Panc1 (cell line): ENCODE data around the gene ENTREP3. TPM values are rescaled to one million over a fixed set of nuclear protein-coding genes. Genes with fewer than 3 reads are reported as not detected.

Experiments used
- ATAC-seq: fragments of 200-7000 bp; cut with Tn5 transposase; 2 replicates; pipeline ENCODE4 v1.9.1; 2020; ENCODE audit warnings: mild to moderate bottlenecking, moderate library complexity
- BruUV-seq: library from RNA; stranded (reverse); fragments of 400-500 nt; replicated peaks from 2 replicates; lab custom pipeline; 2021; lab: Mats Ljungman, UMichigan
- CTCF ChIA-PET: fragments of 300-600 bp; sonication (Branson Sonifier 250); formaldehyde crosslinking; loops from one replicate; lab custom pipeline; 2022; ENCODE audit warnings: antibody characterized with exemption; lab: Charles Lee
- POLR2A ChIA-PET: fragments of 300-600 bp; sonication (Branson Sonifier 250); formaldehyde crosslinking; loops from one replicate; lab custom pipeline; 2022; ENCODE audit warnings: antibody characterized with exemption; lab: Charles Lee
- DNase-seq: peaks from one replicate; pipeline ENCODE4 v3.0.0-alpha.2; 2010; ENCODE audit warnings: low read depth, low spot score
- H3K27ac ChIP-seq: 2 replicates; pipeline ENCODE4 v1.5.1; 2011; ENCODE audit warnings: mild to moderate bottlenecking, low read length, inconsistent platforms
- H3K27me3 ChIP-seq: fragments of 200-500 bp; sonication (Bioruptor generic); 2 replicates; pipeline ENCODE4 v1.6.0; 2014; ENCODE audit warnings: low read length, inconsistent platforms; ENCODE audit not compliant: control insufficient read depth, insufficient read depth
- H3K36me3 ChIP-seq: fragments of 200-500 bp; sonication (Bioruptor generic); 2 replicates; pipeline ENCODE4 v1.5.1; 2014; ENCODE audit warnings: inconsistent platforms, mild to moderate bottlenecking, low read length, moderate library complexity; ENCODE audit not compliant: control insufficient read depth, insufficient read depth
- H3K4me1 ChIP-seq: 2 replicates; pipeline ENCODE4 v1.5.1; 2011; ENCODE audit warnings: inconsistent platforms, mild to moderate bottlenecking, low read length, moderate library complexity; ENCODE audit not compliant: control insufficient read depth, insufficient read depth
- H3K4me3 ChIP-seq, 2 experiments: 2 replicates each; pipeline ENCODE4 v1.5.1; 2011 to 2012; ENCODE audit warnings: low read depth in 2 of 2, low read length in 2 of 2, mild to moderate bottlenecking in 2 of 2, inconsistent platforms in 1 of 2, moderate library complexity in 1 of 2
- H3K9me3 ChIP-seq: fragments of 200-500 bp; sonication (Bioruptor generic); 2 replicates; pipeline ENCODE4 v1.5.1; 2014; ENCODE audit warnings: low read depth, mild to moderate bottlenecking, inconsistent platforms, low read length, moderate library complexity; ENCODE audit not compliant: control insufficient read depth, insufficient read depth
- CTCF ChIP-seq: fragments of 450-650 bp; IDR thresholded peaks from 2 replicates; pipeline ENCODE4 v1.5.1; 2017; ENCODE audit warnings: mild to moderate bottlenecking
- POLR2AphosphoS5 ChIP-seq: IDR thresholded peaks from 2 replicates; pipeline ENCODE4 v1.6.1; 2012; ENCODE audit warnings: mild to moderate bottlenecking, low read depth, low read length, moderate library complexity
- REST ChIP-seq, 2 experiments: IDR thresholded peaks; 2 replicates each; pipeline ENCODE4 v1.6.1; 2011 to 2012; ENCODE audit warnings: low read depth in 2 of 2, control low read depth in 1 of 2, low read length in 1 of 2, mild to moderate bottlenecking in 1 of 2, moderate library complexity in 1 of 2; ENCODE audit not compliant: insufficient read depth in 1 of 2
- SIN3A ChIP-seq: IDR thresholded peaks from 2 replicates; pipeline ENCODE4 v1.6.1; 2012; ENCODE audit warnings: low read depth, mild to moderate bottlenecking, low read length, moderate library complexity, borderline replicate concordance; ENCODE audit not compliant: insufficient read depth
- TCF7L2 ChIP-seq: IDR thresholded peaks from 2 replicates; pipeline ENCODE4 v1.6.1; 2011; ENCODE audit warnings: mild to moderate bottlenecking, low read depth, low read length, inconsistent platforms
- in situ Hi-C: cut with HindIII; loops from 2 replicates; pipeline ENCODE4 v1.10.0; 2016; ENCODE audit warnings: low sequenced_read_pairs, low pct_unique_long_range_greater_than_20kb
- intact Hi-C: fragments of 100-400 bp; cut with micrococcal nuclease; formaldehyde crosslinking; loops from one replicate; pipeline ENCODE4 v1.10.0; 2022; ENCODE audit not compliant: unreplicated experiment
- total RNA-seq: library from RNA; stranded (reverse); gene quantifications from one replicate; pipeline ENCODE4 v1.2.1, GENCODE V29; 2021; ENCODE audit not compliant: unreplicated experiment

The ENTREP3 gene
- total RNA-seq, 1 experiment from 2014 or later = 94.7 TPM

GRCh38 chr1:155205035-155205434, 50.2 kb downstream of the ENTREP3 start:
- Histone ChIP-seq H3K27ac (no peak overlapping the region), H3K36me3 (peaks cover 6% of the 10 kb centered on the region; the same call in 1 of the 2 replicates), H3K4me3 (no peak overlapping the region), H3K9me3 (no peaks in the 10 kb centered on the region), H3K4me1 (peaks cover 18% of the 10 kb centered on the region), H3K27me3 (no peaks in the 10 kb centered on the region)
- ChIA-PET CTCF (no interaction called here), POLR2A (no interaction called here)
- in situ Hi-C loops = no loop called here
- intact Hi-C loops = no loop called here
- no peak for TF ChIP-seq SIN3A
- no peak for ATAC-seq
- BruUV-seq = no TSS peak
- DNase-seq = no peak

GRCh38 chr1:155202731-155203515, 52.4 kb downstream of the ENTREP3 start:
- BruUV-seq = no TSS peak
- intact Hi-C loops = no loop called here
- POLR2A ChIA-PET = interaction anchor here (0.7 kb wide), 1 partner anchor 92 kb away, joined by 3 read pairs; no protein-coding TSS in a partner anchor
- Histone ChIP-seq H3K27ac (no peak overlapping the region), H3K4me1 (peaks cover 10% of the 10 kb centered on the region), H3K9me3 (no peaks in the 10 kb centered on the region), H3K36me3 (0 out of 2 replicates have a peak, but pooled peaks cover under 1% of the 10 kb centered on the region), H3K27me3 (no peaks in the 10 kb centered on the region), H3K4me3 (no peak overlapping the region)
- no peak for TF ChIP-seq CTCF
- TF ChIP-seq POLR2AphosphoS5 = no peak
- no peak for TF ChIP-seq REST (IDR thresholded peaks at IDR 0.05; ENCODE audit: insufficient read depth in 1 of 2, low read depth in 2 of 2, low read length in 1 of 2)
- no peak for TF ChIP-seq TCF7L2
- no peak for TF ChIP-seq SIN3A
- DNase-seq (no peak), ATAC-seq (no peak)
- CTCF ChIA-PET = no interaction called here
- in situ Hi-C loops = no loop called here

DNA sequence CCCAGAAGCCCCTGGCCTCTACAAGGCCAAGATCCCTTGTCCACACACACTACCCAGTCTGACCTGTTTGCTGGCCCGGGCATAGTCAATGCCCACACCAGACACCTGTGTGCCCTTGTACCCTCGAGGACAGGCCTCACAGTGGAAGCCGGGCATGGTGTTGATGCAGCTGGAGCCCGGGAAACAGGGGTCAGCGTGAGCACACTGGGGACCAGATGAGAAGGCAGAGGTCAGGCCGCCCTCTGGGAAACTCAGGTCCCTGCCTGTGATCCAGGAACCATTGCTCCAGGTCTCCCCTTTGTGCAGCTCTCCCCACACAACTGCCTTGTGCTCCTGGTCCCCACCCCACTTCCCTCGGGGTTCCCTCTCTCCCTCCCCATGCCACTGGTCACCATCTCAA, 53.1 kb downstream of the ENTREP3 start:
- Histone ChIP-seq H3K27ac (no peak overlapping the region), H3K4me1 (peaks cover 4% of the 10 kb centered on the region), H3K4me3 (no peak overlapping the region), H3K27me3 (no peaks in the 10 kb centered on the region), H3K9me3 (no peaks in the 10 kb centered on the region), H3K36me3 (0 out of 2 replicates have a peak, but pooled peaks cover 3% of the 10 kb centered on the region)
- no peak for TF ChIP-seq REST (IDR thresholded peaks at IDR 0.05; ENCODE audit: insufficient read depth in 1 of 2, low read depth in 2 of 2, low read length in 1 of 2)
- 0 out of 2 replicates have a peak, but pooled peaks have one; percentile 16 for TF ChIP-seq POLR2AphosphoS5
- TF ChIP-seq TCF7L2 = no peak
- POLR2A ChIA-PET = no interaction called here
- in situ Hi-C loops (no loop called here), intact Hi-C loops (no loop called here)
- CTCF ChIA-PET = no interaction called here
- ATAC-seq = no peak
- DNase-seq = no peak
- BruUV-seq = no TSS peak
